ENCODE data around the gene LPGAT1. TPM values are rescaled to one million over a fixed set of nuclear protein-coding genes. Genes with fewer than 3 reads are reported as not detected.

Gene LPGAT1
- total RNA-seq, 4 donors from 2014 or later: 19.3 to 345 (median 37.4) TPM

DNA sequence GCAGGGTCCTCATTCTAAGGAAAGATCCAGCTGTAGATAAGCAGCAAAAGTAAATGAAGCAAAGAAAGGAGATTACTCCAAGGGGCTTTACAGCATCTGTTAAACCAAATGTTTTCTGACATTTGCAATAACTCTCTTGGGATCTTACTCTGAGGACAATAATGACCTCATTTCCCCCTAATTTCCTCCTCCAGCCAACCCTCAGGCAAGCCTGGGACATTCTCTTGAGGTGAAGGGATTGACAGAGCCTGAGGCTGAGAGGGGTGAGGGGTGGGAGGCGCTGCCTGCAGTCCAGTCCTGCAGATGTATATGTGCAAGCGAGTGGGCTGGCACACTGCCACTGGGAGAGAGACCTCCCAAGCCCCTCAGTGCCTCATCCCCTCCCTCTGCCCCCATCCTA lies 114.6 kb downstream of the LPGAT1 start:
- no peak overlapping the region for H3K4me3 ChIP-seq
- H3K4me1 ChIP-seq: no peaks in the 10 kb centered on the region
- intact Hi-C loops (cut with DNase I; ENCODE audit: low total_unique reads): no loop called here
- no peak overlapping the region for H3K27ac ChIP-seq
- in situ Hi-C loops (cut with MboI; ENCODE audit: low pct_ligation_motif_present in 1 of 4, low pct_unique_long_range_greater_than_20kb in 1 of 4, low sequenced_read_pairs in 3 of 4): loop anchor here in 1 of 4 donors (25.0 kb wide), 1 partner anchor 246 kb away; no protein-coding TSS in a partner anchor
- H3K9me3 ChIP-seq: no peaks in the 10 kb centered on the region
- H3K27me3 ChIP-seq: no peaks in the 10 kb centered on the region
- DNase-seq: no peak
- H3K36me3 ChIP-seq: no peaks in the 10 kb centered on the region
- 72% methylated on average over 2 of the region's 2 CpGs; no CpG with 5 or more reads in 1 of the 2 donors for WGBS, 2 donors (ENCODE audit: low coverage in 1 of 2)
- TF ChIP-seq POLR2AphosphoS5 (IDR thresholded peaks at IDR 0.05) (no peak), EP300 (IDR thresholded peaks at IDR 0.05; ENCODE audit: low read depth) (no peak), POLR2A (IDR thresholded peaks at IDR 0.05) (no peak)
- TF ChIP-seq, protein P1, sequence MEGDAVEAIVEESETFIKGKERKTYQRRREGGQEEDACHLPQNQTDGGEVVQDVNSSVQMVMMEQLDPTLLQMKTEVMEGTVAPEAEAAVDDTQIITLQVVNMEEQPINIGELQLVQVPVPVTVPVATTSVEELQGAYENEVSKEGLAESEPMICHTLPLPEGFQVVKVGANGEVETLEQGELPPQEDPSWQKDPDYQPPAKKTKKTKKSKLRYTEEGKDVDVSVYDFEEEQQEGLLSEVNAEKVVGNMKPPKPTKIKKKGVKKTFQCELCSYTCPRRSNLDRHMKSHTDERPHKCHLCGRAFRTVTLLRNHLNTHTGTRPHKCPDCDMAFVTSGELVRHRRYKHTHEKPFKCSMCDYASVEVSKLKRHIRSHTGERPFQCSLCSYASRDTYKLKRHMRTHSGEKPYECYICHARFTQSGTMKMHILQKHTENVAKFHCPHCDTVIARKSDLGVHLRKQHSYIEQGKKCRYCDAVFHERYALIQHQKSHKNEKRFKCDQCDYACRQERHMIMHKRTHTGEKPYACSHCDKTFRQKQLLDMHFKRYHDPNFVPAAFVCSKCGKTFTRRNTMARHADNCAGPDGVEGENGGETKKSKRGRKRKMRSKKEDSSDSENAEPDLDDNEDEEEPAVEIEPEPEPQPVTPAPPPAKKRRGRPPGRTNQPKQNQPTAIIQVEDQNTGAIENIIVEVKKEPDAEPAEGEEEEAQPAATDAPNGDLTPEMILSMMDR (IDR thresholded peaks at IDR 0.05): no peak

DNA sequence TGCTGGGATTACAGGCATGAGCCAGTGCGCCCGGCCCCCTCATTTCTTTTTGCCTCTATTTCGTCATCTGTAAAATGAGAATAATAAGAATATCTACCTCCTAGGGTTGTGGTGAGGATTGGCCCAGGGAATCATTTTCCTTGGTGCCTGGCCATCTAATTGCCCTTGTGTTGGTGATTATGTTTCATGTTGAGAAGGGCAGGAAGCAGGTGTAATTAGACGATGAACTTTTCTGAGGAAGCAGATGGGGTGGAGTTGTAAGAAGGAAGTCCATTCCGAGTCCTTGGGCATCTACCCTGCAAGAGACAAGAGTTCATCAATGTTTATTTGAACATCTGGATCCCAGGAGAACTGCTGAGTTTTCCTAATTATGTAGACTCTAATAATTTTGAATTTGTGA lies 116.4 kb downstream of the LPGAT1 start:
- intact Hi-C loops (cut with DNase I; ENCODE audit: low total_unique reads) (no loop called here), in situ Hi-C loops (cut with MboI; ENCODE audit: low pct_ligation_motif_present in 1 of 4, low pct_unique_long_range_greater_than_20kb in 1 of 4, low sequenced_read_pairs in 3 of 4) (loop anchor here in 1 of 4 donors (25.0 kb wide), 1 partner anchor 248 kb away; no protein-coding TSS in a partner anchor)

DNA sequence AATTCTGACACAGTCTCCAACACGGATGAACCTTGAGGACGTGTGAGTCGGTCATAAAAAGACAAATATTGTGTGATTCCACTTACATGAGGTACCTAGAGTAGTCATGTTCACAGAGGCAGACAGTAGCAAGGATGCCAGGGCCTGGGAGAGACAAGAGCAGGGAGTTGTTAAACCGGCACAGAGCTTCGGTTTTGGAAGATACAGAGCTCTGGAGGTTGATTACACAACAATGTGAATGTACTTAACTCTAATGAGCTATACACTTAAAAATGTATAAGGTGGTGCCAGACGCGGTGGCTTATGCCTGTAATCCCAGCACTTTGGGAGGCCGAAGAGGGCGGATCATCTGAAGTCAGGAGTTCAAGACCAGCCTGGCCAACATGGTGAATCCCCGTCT lies 117.3 kb downstream of the LPGAT1 start:
- in situ Hi-C loops (cut with MboI; ENCODE audit: low pct_ligation_motif_present in 1 of 4, low pct_unique_long_range_greater_than_20kb in 1 of 4, low sequenced_read_pairs in 3 of 4): loop anchor here in 1 of 4 donors (25.0 kb wide), 1 partner anchor 249 kb away; no protein-coding TSS in a partner anchor
- no peak for DNase-seq
- H3K36me3 ChIP-seq: no peaks in the 10 kb centered on the region
- intact Hi-C loops (cut with DNase I; ENCODE audit: low total_unique reads): no loop called here
- no peaks in the 10 kb centered on the region for H3K4me1 ChIP-seq
- no peak overlapping the region for H3K4me3 ChIP-seq
- no peaks in the 10 kb centered on the region for H3K9me3 ChIP-seq
- TF ChIP-seq POLR2A (IDR thresholded peaks at IDR 0.05) (no peak), POLR2AphosphoS5 (IDR thresholded peaks at IDR 0.05) (no peak)
- TF ChIP-seq, protein P1 (IDR thresholded peaks at IDR 0.05): no peak
- WGBS, 2 donors (ENCODE audit: low coverage in 1 of 2): 84 to 88% methylated on average over 10 of the region's 10 CpGs
- no peak overlapping the region for H3K27ac ChIP-seq
- no peaks in the 10 kb centered on the region for H3K27me3 ChIP-seq

More for the DNA sequence above, 116.4 kb downstream of the LPGAT1 start:
- H3K27ac ChIP-seq: no peak overlapping the region
- no peaks in the 10 kb centered on the region for H3K9me3 ChIP-seq
- no peak overlapping the region for H3K4me3 ChIP-seq
- no peak for DNase-seq
- TF ChIP-seq, protein P1 (IDR thresholded peaks at IDR 0.05): no peak
- TF ChIP-seq POLR2AphosphoS5 (IDR thresholded peaks at IDR 0.05): no peak
- no peak for TF ChIP-seq EP300 (IDR thresholded peaks at IDR 0.05; ENCODE audit: low read depth)
- TF ChIP-seq POLR2A (IDR thresholded peaks at IDR 0.05): no peak
- no peaks in the 10 kb centered on the region for H3K27me3 ChIP-seq
- H3K36me3 ChIP-seq: no peaks in the 10 kb centered on the region
- WGBS, 2 donors (ENCODE audit: low coverage in 1 of 2): 66% methylated on average over 5 of the region's 5 CpGs; no CpG with 5 or more reads in 1 of the 2 donors
- no peaks in the 10 kb centered on the region for H3K4me1 ChIP-seq

DNA sequence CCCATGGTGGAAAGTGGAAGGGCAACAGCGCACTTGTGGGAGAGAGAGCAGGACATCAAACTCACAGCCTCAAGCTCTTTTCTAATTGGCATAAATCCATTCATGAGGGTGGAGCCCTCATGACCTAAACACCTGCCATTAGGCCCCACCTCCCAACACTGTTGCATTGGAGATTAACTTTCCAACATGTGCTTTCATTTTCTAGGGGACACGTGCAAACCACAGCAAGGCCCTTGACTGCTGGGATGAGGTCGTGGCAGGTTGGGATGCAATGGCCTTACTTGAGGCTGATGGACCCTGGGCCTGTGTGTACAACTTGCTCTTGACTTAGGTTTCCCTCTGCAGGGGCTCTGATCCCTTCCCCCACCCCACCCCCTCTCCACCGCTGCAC lies 119.3 kb downstream of the LPGAT1 start:
- in situ Hi-C loops (cut with MboI; ENCODE audit: low pct_ligation_motif_present in 1 of 4, low pct_unique_long_range_greater_than_20kb in 1 of 4, low sequenced_read_pairs in 3 of 4): loop anchor here in 1 of 4 donors (25.0 kb wide), 1 partner anchor 251 kb away; no protein-coding TSS in a partner anchor

More for the DNA sequence above, 119.3 kb downstream of the LPGAT1 start:
- Histone ChIP-seq H3K27ac (no peak overlapping the region), H3K36me3 (no peaks in the 10 kb centered on the region), H3K4me3 (no peak overlapping the region), H3K9me3 (no peaks in the 10 kb centered on the region), H3K4me1 (no peaks in the 10 kb centered on the region), H3K27me3 (no peaks in the 10 kb centered on the region)
- intact Hi-C loops (cut with DNase I; ENCODE audit: low total_unique reads): no loop called here
- no peak for DNase-seq
- no peak for TF ChIP-seq POLR2AphosphoS5 (IDR thresholded peaks at IDR 0.05)
- TF ChIP-seq POLR2A (IDR thresholded peaks at IDR 0.05): no peak
- no peak for TF ChIP-seq EP300 (IDR thresholded peaks at IDR 0.05; ENCODE audit: low read depth)
- TF ChIP-seq, protein P1 (IDR thresholded peaks at IDR 0.05): no peak
- WGBS, 2 donors (ENCODE audit: low coverage in 1 of 2): 89% methylated on average over 3 of the region's 4 CpGs; no CpG with 5 or more reads in 1 of the 2 donors

All from transverse colon (tissue), 4 donors.